ENCODE measurements around the gene HBQ1. TPM values are rescaled to one million over a fixed set of nuclear protein-coding genes. Genes with fewer than 3 reads are reported as not detected.
A peak's percentile ranks its signal among the peaks of the same experiment; 100 is the strongest.

HBQ1 gene
- total RNA-seq, 1 experiment from 2014 or later = 3.5 TPM

DNA sequence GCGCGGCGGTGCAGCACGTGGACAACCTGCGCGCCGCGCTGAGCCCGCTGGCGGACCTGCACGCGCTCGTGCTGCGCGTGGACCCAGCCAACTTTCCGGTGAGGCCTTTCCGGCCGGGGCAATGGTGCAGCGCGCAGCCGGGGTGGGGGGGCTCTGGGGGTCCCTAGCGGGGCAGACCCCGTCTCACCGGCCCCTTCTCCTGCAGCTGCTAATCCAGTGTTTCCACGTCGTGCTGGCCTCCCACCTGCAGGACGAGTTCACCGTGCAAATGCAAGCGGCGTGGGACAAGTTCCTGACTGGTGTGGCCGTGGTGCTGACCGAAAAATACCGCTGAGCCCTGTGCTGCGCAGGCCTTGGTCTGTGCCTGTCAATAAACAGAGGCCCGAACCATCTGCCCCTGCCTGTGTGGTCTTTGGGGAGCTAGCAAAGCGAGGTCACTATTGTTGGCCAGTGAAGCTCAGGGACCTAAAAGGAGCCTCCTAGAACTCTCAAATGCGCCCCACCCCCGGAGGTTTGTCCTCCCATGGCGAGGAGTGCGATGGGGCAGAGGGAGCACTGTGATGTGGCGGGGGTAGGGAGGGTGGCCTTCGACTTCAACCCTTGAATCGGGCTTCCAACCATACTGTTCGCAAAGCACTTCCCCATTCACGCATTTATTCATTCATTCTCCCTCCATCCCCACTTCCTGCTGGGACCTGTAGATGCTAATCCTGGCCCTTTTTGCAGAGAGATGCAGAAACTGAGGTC, 13.7 kb upstream of the HBQ1 start:
- Histone ChIP-seq H3K4me1 (ENCODE audit: insufficient read depth, low read length) (no peaks in the 10 kb centered on the region; the same call in 1 of the 2 replicates), H3K23ac (ENCODE audit: insufficient read length, low read depth, low read length) (no peak overlapping the region), H3K9me3 (ENCODE audit: control insufficient read depth, low read depth, low read length) (no peaks in the 10 kb centered on the region), H4K91ac (ENCODE audit: insufficient read length, low read depth, low read length) (no peak overlapping the region), H2BK20ac (ENCODE audit: low read depth, low read length, poor library complexity, severe bottlenecking) (no peak overlapping the region), H3K14ac (ENCODE audit: insufficient read depth, low read length) (no peak overlapping the region), H3K27ac (ENCODE audit: insufficient read length, low read depth, low read length) (no peak overlapping the region), H3K23me2 (ENCODE audit: insufficient read length, low read depth, low read length, poor library complexity, severe bottlenecking) (peaks cover 8% of the 10 kb centered on the region), H4K8ac (replicated peaks; ENCODE audit: insufficient read length, low read depth, low read length) (no peak overlapping the region), H4K5ac (ENCODE audit: insufficient read length, low read depth, low read length) (no peak overlapping the region), H3K18ac (ENCODE audit: insufficient read length, low read depth, low read length) (no peak overlapping the region), H3T11ph (ENCODE audit: low read length) (no peak overlapping the region), H3K79me1 (ENCODE audit: insufficient read depth, low read depth, low read length, poor library complexity, severe bottlenecking) (no peaks in the 10 kb centered on the region), H2BK120ac (ENCODE audit: low read depth, low read length, poor library complexity, severe bottlenecking) (no peak overlapping the region), H2BK15ac (ENCODE audit: low read depth, low read length) (no peak overlapping the region), H3K56ac (ENCODE audit: insufficient read length, low read depth, low read length) (no peak overlapping the region), H3K79me2 (ENCODE audit: insufficient read depth, low read length) (no peaks in the 10 kb centered on the region), H2AFZ (ENCODE audit: low read length) (no peak overlapping the region), H3K9ac (ENCODE audit: extremely low read depth, insufficient read length, low read length) (no peak overlapping the region), H3K27me3 (ENCODE audit: insufficient read depth, low read length) (peaks cover 40% of the 10 kb centered on the region), H2AK5ac (ENCODE audit: insufficient read length, low read length) (no peak overlapping the region), H2BK5ac (ENCODE audit: insufficient read length, low read length) (no peak overlapping the region), H3K4me2 (ENCODE audit: insufficient read depth, insufficient read length, low read length) (peak overlapping the region; percentile 33), H3K4ac (ENCODE audit: low read depth, low read length) (no peak overlapping the region), H4K20me1 (ENCODE audit: control insufficient read depth, insufficient read depth, insufficient read length) (no peaks in the 10 kb centered on the region), H2BK12ac (ENCODE audit: insufficient read length, low read depth, low read length) (no peak overlapping the region)
- Mint-ChIP-seq H3K4me1 (peaks cover 27 to 32% of the 10 kb centered on the region in 2 experiments), H3K27me3 (ENCODE audit: low read depth) (peaks cover 80% of the 10 kb centered on the region), H3K36me3 (ENCODE audit: insufficient read depth in 1 of 3, low read depth in 3 of 3) (no peaks in the 10 kb centered on the region; a peak in 1 of 7 replicates), H3K27ac (no peak overlapping the region), H3K4me3 (peak overlapping the region in 1 of 2 experiments; percentile 72; a peak in 3 of 5 replicates), H3K9me3 (peaks cover 0 to 3% of the 10 kb centered on the region in 2 experiments; a peak in 1 of 5 replicates)
- TF ChIP-seq, protein P1, sequence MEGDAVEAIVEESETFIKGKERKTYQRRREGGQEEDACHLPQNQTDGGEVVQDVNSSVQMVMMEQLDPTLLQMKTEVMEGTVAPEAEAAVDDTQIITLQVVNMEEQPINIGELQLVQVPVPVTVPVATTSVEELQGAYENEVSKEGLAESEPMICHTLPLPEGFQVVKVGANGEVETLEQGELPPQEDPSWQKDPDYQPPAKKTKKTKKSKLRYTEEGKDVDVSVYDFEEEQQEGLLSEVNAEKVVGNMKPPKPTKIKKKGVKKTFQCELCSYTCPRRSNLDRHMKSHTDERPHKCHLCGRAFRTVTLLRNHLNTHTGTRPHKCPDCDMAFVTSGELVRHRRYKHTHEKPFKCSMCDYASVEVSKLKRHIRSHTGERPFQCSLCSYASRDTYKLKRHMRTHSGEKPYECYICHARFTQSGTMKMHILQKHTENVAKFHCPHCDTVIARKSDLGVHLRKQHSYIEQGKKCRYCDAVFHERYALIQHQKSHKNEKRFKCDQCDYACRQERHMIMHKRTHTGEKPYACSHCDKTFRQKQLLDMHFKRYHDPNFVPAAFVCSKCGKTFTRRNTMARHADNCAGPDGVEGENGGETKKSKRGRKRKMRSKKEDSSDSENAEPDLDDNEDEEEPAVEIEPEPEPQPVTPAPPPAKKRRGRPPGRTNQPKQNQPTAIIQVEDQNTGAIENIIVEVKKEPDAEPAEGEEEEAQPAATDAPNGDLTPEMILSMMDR (conservative IDR thresholded peaks at IDR 0.05) = no peak
- DNase-seq = no peak
- no CpG with 5 or more reads among the region's 45 CpGs for WGBS (ENCODE audit: extremely low coverage, insufficient read length, low lambda C conversion rate)
